ENCODE measurements around the gene LSG1.

The LSG1 gene

GRCh38 chr3:194671900-194672808 is at the start of gene LSG1:
Gene LSG1, minus strand, starts transcription at chr3:194672191. Its CDS starts 29 bp downstream, at chr3:194672162.
- DNase-seq (ENCODE audit: low spot score): peak; percentile 90

DNA sequence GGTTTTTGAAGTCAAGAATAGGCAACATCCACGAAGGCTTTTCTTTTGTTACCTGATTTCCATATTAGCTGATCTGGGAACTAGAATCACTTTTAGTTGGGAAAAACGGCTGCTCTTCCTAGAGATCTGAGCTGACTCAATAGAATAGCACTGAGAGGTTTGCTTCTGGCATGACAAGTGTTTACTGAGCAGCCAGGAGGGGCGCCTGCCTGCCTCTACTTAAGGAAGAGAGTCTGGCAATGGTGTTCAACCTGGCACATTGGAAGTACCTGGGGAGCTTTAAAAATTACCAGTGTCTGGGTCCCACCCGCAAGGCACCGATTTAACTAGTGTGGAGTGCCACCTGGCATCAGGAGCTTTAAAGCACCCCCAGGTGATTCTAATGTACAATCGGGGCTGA is 48.1 kb upstream of the LSG1 start:
- no peak for DNase-seq (ENCODE audit: low spot score)

DNA sequence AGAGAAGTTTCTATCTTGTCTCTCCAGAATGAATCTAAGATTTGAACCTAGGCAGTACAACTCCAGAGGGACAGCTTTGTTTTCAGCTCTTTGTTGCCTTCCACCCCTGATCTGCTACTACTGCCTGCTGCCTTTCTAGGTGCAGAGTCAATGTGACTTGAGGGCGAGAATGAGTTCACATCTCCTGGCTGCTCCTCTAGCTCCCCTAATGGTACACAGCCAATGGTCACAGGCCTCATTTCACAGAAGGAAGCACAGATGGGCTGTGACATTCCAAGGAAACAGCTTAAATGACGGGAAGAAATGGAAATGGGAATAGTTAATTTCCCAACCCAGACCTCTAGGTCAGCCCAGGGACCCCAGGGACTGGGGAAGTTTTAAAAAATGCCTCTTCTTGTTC is 46.1 kb upstream of the LSG1 start:
- DNase-seq (ENCODE audit: low spot score): no peak

DNA sequence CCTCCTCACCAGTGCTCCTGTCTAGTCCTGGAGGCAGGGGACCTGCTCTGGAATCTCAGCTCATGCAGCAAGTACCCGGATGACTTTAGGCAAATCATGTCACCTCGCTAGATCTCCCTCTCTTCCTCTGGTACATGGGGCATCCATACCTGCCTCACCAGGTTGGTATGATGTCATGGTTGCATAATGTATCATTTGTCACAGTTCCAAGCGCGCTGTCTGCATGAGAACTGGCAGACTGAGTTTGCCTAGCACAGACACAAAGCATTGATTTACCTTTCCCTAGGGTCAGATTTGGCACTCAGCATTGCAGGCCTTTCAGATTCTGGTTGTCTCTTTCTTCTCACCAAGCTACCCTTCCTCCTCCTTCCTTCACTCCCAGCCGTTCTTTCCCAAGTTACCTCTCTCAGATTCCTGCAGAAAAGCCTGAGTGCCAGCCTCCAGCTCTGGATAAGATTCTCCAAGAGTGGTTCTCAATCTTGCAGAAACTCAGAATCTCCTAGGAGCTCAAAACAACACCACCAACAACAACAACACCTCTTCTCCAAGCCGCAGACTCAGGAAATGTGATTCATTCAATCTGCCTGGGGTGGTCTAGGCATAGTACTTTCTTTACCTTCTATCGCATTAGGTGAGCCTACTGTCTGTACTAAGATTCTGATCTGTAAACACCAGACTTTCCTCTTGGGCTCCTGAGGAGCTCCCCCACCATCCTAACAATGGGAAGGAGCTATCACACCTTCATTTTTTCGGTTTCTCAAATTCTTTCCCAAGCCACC is 43.2 kb upstream of the LSG1 start:
- no peak for DNase-seq (ENCODE audit: low spot score)

- no peak for DNase-seq (ENCODE audit: low spot score)
These were observed 42.6 kb upstream of the LSG1 start for GRCh38 chr3:194714564-194714963.

- no peak for DNase-seq (ENCODE audit: low spot score)
These were observed 42.1 kb upstream of the LSG1 start for GRCh38 chr3:194714137-194714455.

DNA sequence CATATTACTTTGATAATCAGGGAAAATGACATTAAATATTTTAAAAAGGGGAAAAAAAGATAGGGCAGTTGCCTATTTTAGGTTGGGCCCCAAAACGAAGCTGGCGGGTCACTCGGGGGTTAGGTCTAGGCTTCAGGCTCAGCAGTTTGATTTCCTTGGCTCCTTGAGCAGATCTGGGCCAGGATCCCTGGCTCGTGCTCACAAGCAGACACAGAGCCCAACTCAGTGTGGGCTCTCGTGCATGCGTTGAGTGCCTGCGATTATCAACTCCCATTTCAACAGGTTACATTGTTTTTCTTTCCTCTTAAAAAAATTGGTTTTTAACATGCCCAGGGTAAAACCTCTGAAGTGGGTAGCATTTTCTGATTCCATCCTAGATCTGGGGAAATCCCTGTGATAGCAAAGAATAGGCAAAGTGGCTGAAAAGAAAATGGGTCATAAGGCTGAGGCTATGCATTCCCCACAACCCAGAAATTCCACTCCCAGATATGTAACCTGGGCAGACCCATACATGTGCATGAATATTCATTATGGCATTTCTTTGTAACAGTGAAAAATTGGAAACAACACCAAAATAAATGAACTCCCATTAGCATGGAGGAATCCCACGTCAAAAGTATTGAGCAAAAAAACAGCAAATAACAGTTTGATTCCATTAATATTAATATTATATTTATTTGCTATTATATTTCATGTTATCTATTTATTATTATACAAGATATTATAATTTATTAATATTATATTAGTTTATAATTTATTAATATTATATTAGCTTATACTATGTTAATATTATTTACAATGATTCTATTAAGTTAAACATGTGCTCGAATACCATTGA is 41.5 kb upstream of the LSG1 start:
- no peak for DNase-seq (ENCODE audit: low spot score)

DNA sequence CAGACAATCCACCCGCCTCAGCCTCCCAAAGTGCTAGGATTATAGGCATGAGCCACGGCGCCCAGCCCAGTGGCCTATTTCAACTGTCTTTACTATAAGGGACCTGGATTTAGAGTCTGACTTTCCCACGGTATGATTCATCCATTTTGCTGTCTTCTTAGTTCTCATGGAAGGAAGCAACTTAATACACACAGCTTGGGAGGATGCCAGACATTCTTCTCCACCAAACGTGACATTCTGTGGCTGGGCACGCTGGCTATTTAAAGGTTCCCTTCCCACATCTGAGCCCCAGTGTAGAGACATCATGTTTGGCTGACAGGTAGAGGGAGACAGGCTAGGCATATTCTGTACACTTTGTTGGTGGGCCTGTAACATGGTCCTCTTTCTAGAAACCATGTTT is 39.9 kb upstream of the LSG1 start:
- DNase-seq (ENCODE audit: low spot score): no peak

- no peak for DNase-seq (ENCODE audit: low spot score)
These were observed 39.3 kb upstream of the LSG1 start for GRCh38 chr3:194711286-194711685.

DNA sequence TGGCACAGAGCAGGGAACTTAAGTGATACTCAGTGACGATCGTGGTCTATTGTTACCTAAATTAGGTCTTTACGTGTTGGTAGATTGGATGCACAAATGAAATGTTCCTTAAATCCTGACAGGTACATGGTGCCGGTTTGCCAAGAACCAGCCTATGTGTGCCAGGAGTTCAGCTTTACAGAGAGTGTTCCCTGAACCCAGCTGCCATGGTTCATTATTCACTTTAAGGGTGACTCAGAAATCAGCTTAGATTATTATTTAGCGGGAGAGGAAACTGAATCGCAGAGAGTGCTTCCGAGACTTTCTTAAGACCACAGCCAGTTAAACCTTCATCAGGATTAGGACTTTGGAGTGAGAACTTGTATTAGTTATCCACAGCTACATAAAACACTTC is 35.2 kb upstream of the LSG1 start:
- DNase-seq (ENCODE audit: low spot score): no peak

- DNase-seq (ENCODE audit: low spot score): no peak
These were observed 33.8 kb upstream of the LSG1 start for GRCh38 chr3:194705761-194706160.

DNA sequence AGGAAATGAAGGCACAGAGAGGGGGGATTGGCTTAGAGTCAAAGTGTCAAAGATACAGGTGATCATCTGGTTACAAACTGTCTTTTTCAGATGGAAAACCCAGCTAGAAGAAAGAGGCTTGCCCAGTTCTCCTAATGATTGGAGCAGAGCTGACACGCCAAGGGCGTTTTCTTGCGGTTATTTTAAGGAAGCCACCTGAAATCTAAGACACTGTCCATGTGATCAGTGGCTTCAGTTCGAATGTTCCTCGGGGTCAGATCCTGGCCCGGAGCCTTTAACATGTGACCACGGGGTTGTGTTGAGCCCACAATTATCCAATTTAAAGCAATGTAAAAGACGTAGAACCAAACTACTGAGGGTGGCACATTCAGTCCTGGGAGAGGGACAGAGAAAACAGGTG is 33.2 kb upstream of the LSG1 start:
- DNase-seq (ENCODE audit: low spot score): no peak

- DNase-seq (ENCODE audit: low spot score): no peak
These were observed 30.6 kb upstream of the LSG1 start for GRCh38 chr3:194702545-194702944.

- no peak for DNase-seq (ENCODE audit: low spot score)
These were observed 24.7 kb upstream of the LSG1 start for GRCh38 chr3:194696702-194697101.

DNA sequence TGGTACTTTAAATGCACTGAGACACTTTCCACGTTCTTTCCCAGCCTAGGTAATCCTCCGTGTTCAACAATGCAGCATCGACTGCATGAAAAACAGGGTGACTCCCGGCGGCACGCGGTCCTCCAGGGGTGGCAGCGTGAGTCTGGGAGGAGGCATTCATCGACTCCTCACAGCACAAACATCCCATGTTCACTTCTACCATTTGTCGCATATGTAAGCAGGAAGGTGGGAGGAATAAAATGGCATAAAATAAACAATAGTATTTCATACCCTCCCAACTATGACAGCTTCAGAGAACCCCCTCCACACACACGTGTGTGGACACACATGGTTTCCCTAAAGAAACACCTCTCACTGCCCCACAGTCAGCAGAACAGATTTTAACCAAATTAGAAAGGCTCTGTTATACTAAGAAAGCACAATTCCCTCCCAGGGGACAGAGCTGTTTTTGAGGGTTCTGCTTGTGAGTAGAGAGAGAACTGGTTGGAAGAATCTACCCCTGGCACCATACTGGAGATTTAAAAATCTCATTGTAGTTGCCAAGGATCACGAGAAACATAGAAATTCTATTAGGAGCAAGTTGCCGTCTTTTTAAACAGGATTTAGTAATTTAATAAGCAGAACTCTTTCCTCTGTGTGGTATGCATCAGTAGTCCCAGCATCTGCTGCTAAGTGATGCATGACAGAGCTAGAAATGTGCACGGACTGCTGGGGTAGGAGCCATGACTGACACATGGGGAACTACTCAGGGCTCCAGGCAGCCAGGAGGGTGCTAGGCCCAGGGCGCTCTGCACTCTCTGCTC is 19.7 kb upstream of the LSG1 start:
- DNase-seq (ENCODE audit: low spot score): no peak

GRCh38 chr3:194690501-194691372 is 18.7 kb upstream of the LSG1 start:
- no peak for DNase-seq (ENCODE audit: low spot score)

GRCh38 chr3:194689493-194689944 is 17.5 kb upstream of the LSG1 start:
- DNase-seq (ENCODE audit: low spot score): no peak

- no peak for DNase-seq (ENCODE audit: low spot score)
These were observed 17.0 kb upstream of the LSG1 start for GRCh38 chr3:194688946-194689345.

- DNase-seq (ENCODE audit: low spot score): peak; percentile 64
These were observed 16.3 kb upstream of the LSG1 start for GRCh38 chr3:194688200-194688740.

- peak; percentile 77 for DNase-seq (ENCODE audit: low spot score)
These were observed 15.7 kb upstream of the LSG1 start for GRCh38 chr3:194687638-194688199.
